Endometrium (tissue), 2 donors: ENCODE data around the gene CEP128.

Experiments used
- FAIRE-seq: peaks from 2 replicates; lab custom pipeline; 2012; peaks lifted over from hg19 to GRCh38; lab: Jason Lieb, UNC
- donor health status: control.
- donor health status: control.

CEP128 gene

GRCh38 chr14:80477388-80478160, 464.0 kb downstream of the CEP128 start:
- no peak for FAIRE-seq

- FAIRE-seq, result no peak
Measured at GRCh38 chr14:80475074-80475473, 466.5 kb downstream of the CEP128 start.

- FAIRE-seq, result no peak
Measured at GRCh38 chr14:80468331-80469122, 473.0 kb downstream of the CEP128 start.

- no peak for FAIRE-seq
Measured at GRCh38 chr14:80465546-80466220, 475.9 kb downstream of the CEP128 start.

GRCh38 chr14:80464531-80465149, 476.9 kb downstream of the CEP128 start:
- FAIRE-seq, result no peak

- FAIRE-seq, result no peak
Measured at GRCh38 chr14:80456209-80456608, 485.3 kb downstream of the CEP128 start.

GRCh38 chr14:80455031-80455430, 486.5 kb downstream of the CEP128 start:
- FAIRE-seq, result no peak

GRCh38 chr14:80448267-80448666, 493.3 kb downstream of the CEP128 start:
- no peak for FAIRE-seq

- FAIRE-seq, result no peak
Measured at GRCh38 chr14:80447392-80447791, 494.1 kb downstream of the CEP128 start.
